Thyroid gland (tissue), 4 donors: ENCODE measurements around the gene SLC13A5. TPM values are rescaled to one million over a fixed set of nuclear protein-coding genes. Genes with fewer than 3 reads are reported as not detected.

Experiments used
- DNase-seq, 2 donors: peaks; one replicate each; pipeline ENCODE4 v3.0.0-alpha.2; 2019
- H3K27ac ChIP-seq, 3 donors: fragments of 200-600 bp; sonication (generic); 1 replicate in 2 of 3; 2 replicates in 1 of 3; pipeline ENCODE4 v1.5.1; 2016 to 2019; ENCODE audit warnings: mild to moderate bottlenecking in 1 of 3, moderate library complexity in 1 of 3
- H3K27me3 ChIP-seq: fragments of 200-600 bp; sonication (generic); one replicate; pipeline ENCODE4 v1.5.1; 2019
- H3K36me3 ChIP-seq, 2 donors: fragments of 200-600 bp; sonication (generic); one replicate each; pipeline ENCODE4 v1.5.1; 2016 to 2019
- H3K4me1 ChIP-seq, 2 donors: fragments of 200-600 bp; sonication (generic); one replicate each; pipeline ENCODE4 v1.5.1; 2017 to 2019
- H3K4me3 ChIP-seq, 3 donors: fragments of 200-600 bp; sonication (generic); replicated peaks in 1 of 3; 1 replicate in 2 of 3; 2 replicates in 1 of 3; pipeline ENCODE4 v1.5.1; 2016; ENCODE audit warnings: mild to moderate bottlenecking in 1 of 3
- H3K9me3 ChIP-seq: fragments of 200-600 bp; sonication (generic); one replicate; pipeline ENCODE4 v1.5.1; 2017
- POLR2A ChIP-seq, 2 donors: fragments of 450-650 bp; IDR thresholded peaks; one replicate each; pipeline ENCODE4 v1.6.1; 2017; ENCODE audit warnings: antibody characterized with exemption in 2 of 2, mild to moderate bottlenecking in 2 of 2, moderate library complexity in 1 of 2
- WGBS, 2 donors: methylation state at CpG; one replicate each; pipeline ENCODE4 v1.1.5; 2017; 5-methylcytosine and 5-hydroxymethylcytosine counted together
- intact Hi-C: fragments of 100-400 bp; cut with DNase I; formaldehyde crosslinking; loops from one replicate; pipeline ENCODE4 v1.15.1; 2023
- total RNA-seq, 4 donors: library from RNA; depleted of rRNA; stranded (reverse); fragments of >200 nt; gene quantifications; one replicate each; pipeline ENCODE4 v1.2.3, GENCODE V29; 2016
- TF ChIP-seq, protein P1 (sequence below), 6 experiments: fragments of 200-600 bp in 3 of 6; fragments of 450-650 bp in 3 of 6; sonication (generic) in 3 of 6; IDR thresholded peaks; one replicate each; pipeline ENCODE4 v1.5.1; 2016 to 2019; ENCODE audit warnings: antibody characterized with exemption in 6 of 6, mild to moderate bottlenecking in 2 of 6, inconsistent platforms in 1 of 6, moderate library complexity in 1 of 6

Gene SLC13A5
- total RNA-seq, 4 donors from 2014 or later = 0.27 to 0.63 TPM; not detected in 2

DNA sequence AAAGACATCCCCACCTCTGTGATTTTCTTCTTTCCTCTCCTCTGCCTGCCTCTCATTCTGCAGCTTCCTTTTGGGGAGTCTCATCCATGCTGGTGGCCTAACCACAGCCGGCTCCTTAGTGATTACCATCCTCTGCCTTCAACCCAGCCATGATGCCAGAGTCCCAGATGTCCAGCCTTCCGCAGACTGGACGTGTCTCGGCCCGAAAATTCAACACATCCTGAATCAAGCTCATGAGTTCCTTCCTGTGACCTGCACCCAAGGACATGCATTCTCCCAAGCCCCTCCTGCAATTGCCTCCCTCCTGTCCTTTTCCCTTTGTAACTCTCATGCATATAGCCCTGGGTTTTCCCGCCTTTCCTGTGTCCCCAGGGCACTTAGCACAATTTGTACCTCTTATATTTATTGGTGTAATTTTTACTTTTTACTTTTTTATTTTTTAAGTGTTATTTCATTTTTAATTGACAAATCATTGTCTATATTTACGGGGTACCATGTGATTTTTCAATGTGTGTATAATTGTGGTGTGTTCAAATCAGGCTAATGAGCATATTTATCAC lies 1.2 kb upstream of the SLC13A5 start:
- no peaks in the 10 kb centered on the region for H3K4me1 ChIP-seq
- H3K27ac ChIP-seq = no peak overlapping the region
- TF ChIP-seq, protein P1, sequence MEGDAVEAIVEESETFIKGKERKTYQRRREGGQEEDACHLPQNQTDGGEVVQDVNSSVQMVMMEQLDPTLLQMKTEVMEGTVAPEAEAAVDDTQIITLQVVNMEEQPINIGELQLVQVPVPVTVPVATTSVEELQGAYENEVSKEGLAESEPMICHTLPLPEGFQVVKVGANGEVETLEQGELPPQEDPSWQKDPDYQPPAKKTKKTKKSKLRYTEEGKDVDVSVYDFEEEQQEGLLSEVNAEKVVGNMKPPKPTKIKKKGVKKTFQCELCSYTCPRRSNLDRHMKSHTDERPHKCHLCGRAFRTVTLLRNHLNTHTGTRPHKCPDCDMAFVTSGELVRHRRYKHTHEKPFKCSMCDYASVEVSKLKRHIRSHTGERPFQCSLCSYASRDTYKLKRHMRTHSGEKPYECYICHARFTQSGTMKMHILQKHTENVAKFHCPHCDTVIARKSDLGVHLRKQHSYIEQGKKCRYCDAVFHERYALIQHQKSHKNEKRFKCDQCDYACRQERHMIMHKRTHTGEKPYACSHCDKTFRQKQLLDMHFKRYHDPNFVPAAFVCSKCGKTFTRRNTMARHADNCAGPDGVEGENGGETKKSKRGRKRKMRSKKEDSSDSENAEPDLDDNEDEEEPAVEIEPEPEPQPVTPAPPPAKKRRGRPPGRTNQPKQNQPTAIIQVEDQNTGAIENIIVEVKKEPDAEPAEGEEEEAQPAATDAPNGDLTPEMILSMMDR (IDR thresholded peaks at IDR 0.05) = no peak
- no peak for TF ChIP-seq POLR2A (IDR thresholded peaks at IDR 0.05)
- no peak overlapping the region for H3K4me3 ChIP-seq
- intact Hi-C loops = no loop called here
- H3K9me3 ChIP-seq = no peaks in the 10 kb centered on the region
- WGBS, 2 donors = 56 to 72% methylated on average over 7 of the region's 7 CpGs
- no peaks in the 10 kb centered on the region for H3K36me3 ChIP-seq
- H3K27me3 ChIP-seq = no peaks in the 10 kb centered on the region
- no peak for DNase-seq

DNA sequence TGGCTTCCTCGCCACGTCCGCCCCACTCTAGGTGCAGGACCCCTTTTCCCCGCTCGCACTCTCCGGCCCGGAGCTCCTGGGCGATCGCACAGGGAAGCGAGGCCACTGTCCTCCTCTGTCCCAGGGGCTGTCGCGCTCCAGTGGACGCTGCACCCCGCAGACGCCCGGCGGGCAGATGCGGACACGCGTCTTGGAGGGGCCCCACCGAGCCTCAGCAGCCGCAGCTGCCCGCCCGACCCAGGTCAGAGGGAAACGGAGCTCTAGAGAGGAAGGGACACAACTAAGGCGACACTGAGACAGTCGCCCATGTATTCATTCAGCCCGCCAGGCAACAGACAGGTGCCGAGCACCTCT lies 726 bp upstream of the SLC13A5 start:
- WGBS, 2 donors = 8% methylated on average over 13 to 14 of the region's 29 CpGs
- Histone ChIP-seq H3K4me1 (no peaks in the 10 kb centered on the region), H3K27ac (no peak overlapping the region), H3K9me3 (no peaks in the 10 kb centered on the region), H3K4me3 (no peak overlapping the region), H3K36me3 (no peaks in the 10 kb centered on the region), H3K27me3 (no peaks in the 10 kb centered on the region)
- DNase-seq = no peak
- intact Hi-C loops = no loop called here
- TF ChIP-seq, protein P1 (IDR thresholded peaks at IDR 0.05) = no peak

DNA sequence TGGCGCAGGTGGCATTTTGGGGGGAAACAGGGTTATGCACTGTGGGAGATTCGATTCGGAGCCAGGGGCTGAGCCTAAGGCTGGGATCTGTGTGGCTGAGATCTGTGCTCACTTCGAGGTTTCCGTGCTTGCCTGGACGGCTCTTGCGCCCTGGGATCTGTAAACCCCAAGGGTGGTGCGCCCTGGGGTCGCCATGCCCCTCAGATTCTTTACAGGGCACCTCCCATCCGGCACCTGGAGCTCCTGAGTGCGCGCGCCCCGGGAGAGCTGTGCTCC lies 377 bp downstream of the SLC13A5 start:
- TF ChIP-seq POLR2A (IDR thresholded peaks at IDR 0.05) = no peak
- TF ChIP-seq, protein P1 (IDR thresholded peaks at IDR 0.05) = no peak
- no peaks in the 10 kb centered on the region for H3K9me3 ChIP-seq
- H3K4me1 ChIP-seq = no peaks in the 10 kb centered on the region
- no peak overlapping the region for H3K27ac ChIP-seq
- WGBS, 2 donors = 16 to 24% methylated on average over 3 to 8 of the region's 14 CpGs
- no peaks in the 10 kb centered on the region for H3K27me3 ChIP-seq
- DNase-seq = no peak
- no peaks in the 10 kb centered on the region for H3K36me3 ChIP-seq
- intact Hi-C loops = no loop called here
- H3K4me3 ChIP-seq = no peak overlapping the region

DNA sequence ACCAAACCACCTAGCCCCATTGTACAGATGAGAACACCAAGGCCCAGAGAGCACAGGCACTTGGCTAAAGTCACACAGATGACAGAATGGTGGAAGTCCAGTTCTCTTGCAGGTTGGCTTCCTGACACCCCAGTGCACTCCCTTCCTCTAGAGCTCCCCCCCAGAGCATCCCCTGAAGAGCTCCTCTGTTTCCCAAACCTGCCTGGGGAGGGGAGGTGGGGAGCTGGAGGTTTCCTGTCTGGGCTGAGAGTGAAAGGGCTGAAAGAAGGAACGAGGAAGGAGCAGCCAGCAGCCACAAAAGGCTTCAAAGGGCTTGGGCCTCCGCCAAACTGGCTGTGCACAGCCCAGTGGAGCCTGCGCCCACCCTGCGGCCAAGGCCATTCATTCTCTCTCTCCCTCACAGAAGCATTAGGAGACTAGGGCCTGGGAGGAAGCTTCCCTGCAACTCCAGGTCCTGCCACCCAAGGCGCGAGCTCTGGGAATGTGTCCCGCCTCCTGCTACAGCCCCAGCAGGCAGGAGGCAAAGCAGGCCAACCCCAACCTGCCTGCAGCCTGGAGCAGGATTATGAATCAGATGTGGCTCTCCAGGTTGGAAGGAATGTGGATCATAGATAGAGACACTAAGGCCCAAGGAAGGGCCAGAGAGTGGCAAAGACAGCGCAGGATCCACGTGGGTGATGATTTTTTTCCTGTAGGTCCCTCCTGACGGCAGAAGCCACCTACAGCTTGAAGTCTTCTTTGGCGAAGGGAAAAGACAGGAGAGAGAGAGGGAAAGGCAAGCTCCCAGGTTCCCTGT lies 913 bp downstream of the SLC13A5 start:
- no peaks in the 10 kb centered on the region for H3K36me3 ChIP-seq
- no peaks in the 10 kb centered on the region for H3K4me1 ChIP-seq
- H3K27ac ChIP-seq = no peak overlapping the region
- intact Hi-C loops = no loop called here
- no peak for DNase-seq
- H3K27me3 ChIP-seq = no peaks in the 10 kb centered on the region
- 40 to 41% methylated on average over 9 to 11 of the region's 11 CpGs for WGBS, 2 donors
- no peak for TF ChIP-seq POLR2A (IDR thresholded peaks at IDR 0.05)
- TF ChIP-seq, protein P1 (IDR thresholded peaks at IDR 0.05) = no peak
- H3K4me3 ChIP-seq = no peak overlapping the region
- no peaks in the 10 kb centered on the region for H3K9me3 ChIP-seq

DNA sequence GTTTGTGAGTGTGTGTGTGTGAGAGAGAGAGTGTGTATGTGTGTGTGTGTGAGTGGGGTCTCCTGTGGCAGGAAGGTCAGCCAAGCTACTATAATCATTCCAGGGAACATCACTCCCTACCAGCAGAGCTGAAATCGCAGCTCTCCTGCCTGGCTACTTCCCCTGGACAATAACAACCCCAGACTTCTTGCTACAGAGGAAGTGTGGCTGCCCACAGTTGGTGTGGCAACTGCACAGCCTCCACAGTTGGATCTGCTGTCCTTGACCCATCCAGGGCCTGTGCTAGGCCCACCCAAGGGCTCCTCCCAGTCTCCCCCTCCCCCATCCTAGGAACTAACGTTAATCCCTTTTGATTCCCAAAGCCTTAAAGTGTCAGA lies 1.5 kb downstream of the SLC13A5 start:
- Histone ChIP-seq H3K36me3 (no peaks in the 10 kb centered on the region), H3K9me3 (no peaks in the 10 kb centered on the region), H3K4me3 (no peak overlapping the region), H3K27me3 (no peaks in the 10 kb centered on the region), H3K27ac (no peak overlapping the region), H3K4me1 (no peaks in the 10 kb centered on the region)
- no peak for DNase-seq
- WGBS, 2 donors = 61 to 62% methylated on average over 2 of the region's 2 CpGs
- TF ChIP-seq POLR2A (IDR thresholded peaks at IDR 0.05) = no peak
- TF ChIP-seq, protein P1 (IDR thresholded peaks at IDR 0.05) = no peak
- intact Hi-C loops = no loop called here
